ENCODE measurements around the gene PKD1L1.

Gene PKD1L1

DNA sequence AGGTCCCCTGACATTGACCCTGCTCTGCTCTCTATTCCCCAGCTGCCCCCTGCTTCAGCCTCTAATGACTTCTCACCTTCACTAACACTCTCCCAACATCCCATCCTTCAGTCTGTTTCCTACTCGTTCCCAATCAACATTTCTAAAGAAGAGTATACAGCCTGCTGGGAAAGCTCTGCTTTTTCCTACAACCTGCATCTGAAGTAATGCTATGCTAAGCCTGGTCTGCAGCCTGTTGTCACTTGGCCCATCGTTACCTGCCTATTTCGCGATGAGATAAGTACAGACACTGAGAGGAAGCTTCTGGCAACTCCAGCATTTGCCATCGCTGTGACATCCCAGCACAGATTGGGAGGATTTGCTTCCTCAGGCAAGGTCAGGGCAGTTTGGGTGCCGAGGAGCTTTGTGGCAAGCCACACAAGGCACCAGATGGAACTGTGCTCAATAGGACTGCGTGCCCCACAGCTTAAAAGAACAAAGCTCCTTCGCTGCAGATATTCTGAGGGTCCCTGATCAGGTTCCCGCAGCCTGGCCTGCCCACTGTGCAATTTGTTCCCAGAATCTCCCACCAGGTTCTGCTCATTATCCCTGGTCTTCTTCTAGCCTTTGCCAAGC, 51.4 kb downstream of the PKD1L1 start:
- TF ChIP-seq TCF4 (CRISPR knock-in tag; IDR thresholded peaks at IDR 0.05; ENCODE audit: borderline replicate concordance): no peak
- TF ChIP-seq BACH2 (CRISPR knock-in tag; IDR thresholded peaks at IDR 0.05; ENCODE audit: borderline replicate concordance): no peak
- no peak for TF ChIP-seq CSDC2 (CRISPR knock-in tag; IDR thresholded peaks at IDR 0.05)
- TF ChIP-seq SNAI2 (CRISPR knock-in tag; IDR thresholded peaks at IDR 0.05): no peak
- TF ChIP-seq ZFP30 (CRISPR knock-in tag; IDR thresholded peaks at IDR 0.05): no peak
- TF ChIP-seq GLIS3 (CRISPR knock-in tag; IDR thresholded peaks at IDR 0.05): no peak
- no peak for TF ChIP-seq ZC3H10 (CRISPR knock-in tag; IDR thresholded peaks at IDR 0.05)
- TF ChIP-seq, protein P1, sequence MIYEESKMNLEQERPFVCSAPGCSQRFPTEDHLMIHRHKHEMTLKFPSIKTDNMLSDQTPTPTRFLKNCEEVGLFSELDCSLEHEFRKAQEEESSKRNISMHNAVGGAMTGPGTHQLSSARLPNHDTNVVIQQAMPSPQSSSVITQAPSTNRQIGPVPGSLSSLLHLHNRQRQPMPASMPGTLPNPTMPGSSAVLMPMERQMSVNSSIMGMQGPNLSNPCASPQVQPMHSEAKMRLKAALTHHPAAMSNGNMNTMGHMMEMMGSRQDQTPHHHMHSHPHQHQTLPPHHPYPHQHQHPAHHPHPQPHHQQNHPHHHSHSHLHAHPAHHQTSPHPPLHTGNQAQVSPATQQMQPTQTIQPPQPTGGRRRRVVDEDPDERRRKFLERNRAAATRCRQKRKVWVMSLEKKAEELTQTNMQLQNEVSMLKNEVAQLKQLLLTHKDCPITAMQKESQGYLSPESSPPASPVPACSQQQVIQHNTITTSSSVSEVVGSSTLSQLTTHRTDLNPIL (CRISPR knock-in tag; IDR thresholded peaks at IDR 0.05; ENCODE audit: low read depth): no peak

DNA sequence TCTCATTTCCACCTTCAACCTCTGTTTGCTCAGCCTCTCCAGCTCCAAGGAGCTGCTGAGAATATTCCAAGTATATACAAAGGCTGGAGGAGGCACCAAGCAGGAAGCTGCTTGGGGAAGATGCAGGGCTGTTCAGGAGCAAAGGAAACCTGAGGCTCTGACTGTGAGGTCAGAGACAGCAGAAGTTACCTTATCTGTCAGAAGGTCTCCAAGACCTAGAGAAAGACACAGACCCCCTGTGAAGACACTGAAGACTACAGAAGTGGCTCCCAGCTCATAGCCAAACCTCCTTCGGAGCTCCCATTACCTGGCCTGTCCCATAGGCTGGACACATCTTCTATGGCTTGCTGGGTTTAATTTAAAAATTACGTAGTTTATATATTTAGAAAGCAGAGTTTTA, 53.2 kb downstream of the PKD1L1 start:
- TF ChIP-seq OSR1 (CRISPR knock-in tag; IDR thresholded peaks at IDR 0.05): no peak
- TF ChIP-seq, protein P1 (CRISPR knock-in tag; IDR thresholded peaks at IDR 0.05; ENCODE audit: low read depth): no peak
- peak; percentile 33; the same call in 2 of the 3 replicates for ATAC-seq

More for the DNA sequence above, 51.4 kb downstream of the PKD1L1 start:
- ATAC-seq: no peak

DNA sequence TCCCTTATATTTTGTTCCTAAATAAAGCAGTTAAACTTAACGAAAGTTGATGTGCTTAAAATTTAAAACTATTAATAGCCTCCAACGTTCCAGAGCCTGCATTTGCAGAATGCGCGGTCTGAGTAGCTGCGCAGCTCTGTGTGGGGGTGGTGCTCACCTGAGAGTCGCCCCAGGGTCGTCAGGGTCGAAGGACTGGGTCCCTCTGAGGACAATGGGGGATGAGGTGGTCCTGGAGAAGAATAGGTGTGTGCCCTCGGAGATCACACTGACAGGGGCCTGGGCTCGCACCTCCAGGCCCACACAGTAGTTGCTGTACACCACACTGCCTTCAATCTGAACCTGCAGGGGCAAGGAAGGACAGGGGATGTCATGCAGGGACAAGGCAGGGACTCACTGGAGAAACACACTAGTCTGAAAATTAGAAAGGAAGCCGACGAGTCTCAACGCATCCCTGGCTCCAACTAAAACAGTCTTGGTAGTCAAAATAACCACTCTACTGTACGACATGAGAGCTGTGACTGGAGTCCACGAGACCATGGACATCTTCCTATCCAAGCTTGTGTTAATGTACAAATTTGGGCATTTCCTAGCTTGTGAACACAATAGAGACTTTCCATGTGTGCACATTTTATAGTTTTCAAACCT, 54.4 kb downstream of the PKD1L1 start:
- TF ChIP-seq ZC3H10 (CRISPR knock-in tag; IDR thresholded peaks at IDR 0.05) (no peak), ZFP30 (CRISPR knock-in tag; IDR thresholded peaks at IDR 0.05) (no peak), ESRRG (CRISPR knock-in tag; IDR thresholded peaks at IDR 0.05) (no peak), ZNF70 (CRISPR knock-in tag; IDR thresholded peaks at IDR 0.05) (no peak)
- TF ChIP-seq, protein P2, sequence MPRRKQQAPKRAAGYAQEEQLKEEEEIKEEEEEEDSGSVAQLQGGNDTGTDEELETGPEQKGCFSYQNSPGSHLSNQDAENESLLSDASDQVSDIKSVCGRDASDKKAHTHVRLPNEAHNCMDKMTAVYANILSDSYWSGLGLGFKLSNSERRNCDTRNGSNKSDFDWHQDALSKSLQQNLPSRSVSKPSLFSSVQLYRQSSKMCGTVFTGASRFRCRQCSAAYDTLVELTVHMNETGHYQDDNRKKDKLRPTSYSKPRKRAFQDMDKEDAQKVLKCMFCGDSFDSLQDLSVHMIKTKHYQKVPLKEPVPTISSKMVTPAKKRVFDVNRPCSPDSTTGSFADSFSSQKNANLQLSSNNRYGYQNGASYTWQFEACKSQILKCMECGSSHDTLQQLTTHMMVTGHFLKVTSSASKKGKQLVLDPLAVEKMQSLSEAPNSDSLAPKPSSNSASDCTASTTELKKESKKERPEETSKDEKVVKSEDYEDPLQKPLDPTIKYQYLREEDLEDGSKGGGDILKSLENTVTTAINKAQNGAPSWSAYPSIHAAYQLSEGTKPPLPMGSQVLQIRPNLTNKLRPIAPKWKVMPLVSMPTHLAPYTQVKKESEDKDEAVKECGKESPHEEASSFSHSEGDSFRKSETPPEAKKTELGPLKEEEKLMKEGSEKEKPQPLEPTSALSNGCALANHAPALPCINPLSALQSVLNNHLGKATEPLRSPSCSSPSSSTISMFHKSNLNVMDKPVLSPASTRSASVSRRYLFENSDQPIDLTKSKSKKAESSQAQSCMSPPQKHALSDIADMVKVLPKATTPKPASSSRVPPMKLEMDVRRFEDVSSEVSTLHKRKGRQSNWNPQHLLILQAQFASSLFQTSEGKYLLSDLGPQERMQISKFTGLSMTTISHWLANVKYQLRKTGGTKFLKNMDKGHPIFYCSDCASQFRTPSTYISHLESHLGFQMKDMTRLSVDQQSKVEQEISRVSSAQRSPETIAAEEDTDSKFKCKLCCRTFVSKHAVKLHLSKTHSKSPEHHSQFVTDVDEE (CRISPR knock-in tag; IDR thresholded peaks at IDR 0.05): no peak
- no peak for ATAC-seq

DNA sequence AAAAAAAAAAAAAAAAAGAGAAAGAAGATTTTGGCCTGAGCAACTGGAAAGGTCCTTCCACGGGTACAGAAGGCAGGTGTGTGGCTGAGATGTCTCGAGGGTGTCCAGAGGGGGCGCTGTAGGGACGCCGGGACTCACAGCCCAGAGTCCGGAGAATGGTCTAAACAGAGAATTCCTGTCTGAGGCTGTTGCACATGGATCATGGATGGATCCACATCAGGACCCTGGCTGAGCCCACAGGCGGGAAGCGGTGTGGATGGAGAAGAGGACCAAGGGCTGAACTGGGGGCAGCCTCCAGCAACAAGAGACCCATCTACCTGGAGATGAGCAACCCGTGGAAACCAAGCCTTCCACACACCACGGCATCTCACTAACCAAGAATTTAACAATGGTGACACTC, 55.0 kb downstream of the PKD1L1 start:
- ATAC-seq: peak; percentile 45; the same call in 2 of the 3 replicates
- TF ChIP-seq ZNF565 (CRISPR knock-in tag; conservative IDR thresholded peaks at IDR 0.05; ENCODE audit: low read depth) (no peak), SNAI2 (CRISPR knock-in tag; IDR thresholded peaks at IDR 0.05) (no peak), ZNF70 (CRISPR knock-in tag; IDR thresholded peaks at IDR 0.05) (no peak)

DNA sequence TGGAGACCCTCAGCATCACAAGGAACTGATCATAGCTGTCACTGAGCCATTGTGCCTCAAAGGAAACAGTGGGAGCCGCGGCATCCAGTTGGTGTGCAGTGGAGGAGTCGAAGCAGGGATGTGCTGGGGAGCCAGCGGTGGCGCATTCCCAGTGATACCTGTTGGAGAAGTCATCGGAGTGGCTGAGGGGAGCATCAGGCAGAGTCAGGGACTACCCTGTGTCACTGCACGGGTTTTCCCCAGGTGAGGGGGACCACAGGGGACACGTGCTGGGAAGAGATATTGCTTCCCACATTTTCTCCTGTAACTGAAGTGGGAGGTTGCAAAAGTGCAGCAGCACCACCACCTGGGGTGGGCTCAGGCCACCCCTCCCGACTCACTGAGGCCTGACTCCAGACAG, 57.7 kb downstream of the PKD1L1 start:
- no peak for ATAC-seq
- TF ChIP-seq ZNF565 (CRISPR knock-in tag; conservative IDR thresholded peaks at IDR 0.05; ENCODE audit: low read depth) (no peak), ZNF70 (CRISPR knock-in tag; IDR thresholded peaks at IDR 0.05) (no peak), PPARA (CRISPR knock-in tag; IDR thresholded peaks at IDR 0.05; ENCODE audit: borderline replicate concordance) (no peak), ZFP30 (CRISPR knock-in tag; IDR thresholded peaks at IDR 0.05) (no peak), OSR1 (CRISPR knock-in tag; IDR thresholded peaks at IDR 0.05) (no peak)
- TF ChIP-seq, protein P3, sequence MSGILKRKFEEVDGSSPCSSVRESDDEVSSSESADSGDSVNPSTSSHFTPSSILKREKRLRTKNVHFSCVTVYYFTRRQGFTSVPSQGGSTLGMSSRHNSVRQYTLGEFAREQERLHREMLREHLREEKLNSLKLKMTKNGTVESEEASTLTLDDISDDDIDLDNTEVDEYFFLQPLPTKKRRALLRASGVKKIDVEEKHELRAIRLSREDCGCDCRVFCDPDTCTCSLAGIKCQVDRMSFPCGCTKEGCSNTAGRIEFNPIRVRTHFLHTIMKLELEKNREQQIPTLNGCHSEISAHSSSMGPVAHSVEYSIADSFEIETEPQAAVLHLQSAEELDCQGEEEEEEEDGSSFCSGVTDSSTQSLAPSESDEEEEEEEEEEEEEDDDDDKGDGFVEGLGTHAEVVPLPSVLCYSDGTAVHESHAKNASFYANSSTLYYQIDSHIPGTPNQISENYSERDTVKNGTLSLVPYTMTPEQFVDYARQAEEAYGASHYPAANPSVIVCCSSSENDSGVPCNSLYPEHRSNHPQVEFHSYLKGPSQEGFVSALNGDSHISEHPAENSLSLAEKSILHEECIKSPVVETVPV (CRISPR knock-in tag; IDR thresholded peaks at IDR 0.05): no peak

DNA sequence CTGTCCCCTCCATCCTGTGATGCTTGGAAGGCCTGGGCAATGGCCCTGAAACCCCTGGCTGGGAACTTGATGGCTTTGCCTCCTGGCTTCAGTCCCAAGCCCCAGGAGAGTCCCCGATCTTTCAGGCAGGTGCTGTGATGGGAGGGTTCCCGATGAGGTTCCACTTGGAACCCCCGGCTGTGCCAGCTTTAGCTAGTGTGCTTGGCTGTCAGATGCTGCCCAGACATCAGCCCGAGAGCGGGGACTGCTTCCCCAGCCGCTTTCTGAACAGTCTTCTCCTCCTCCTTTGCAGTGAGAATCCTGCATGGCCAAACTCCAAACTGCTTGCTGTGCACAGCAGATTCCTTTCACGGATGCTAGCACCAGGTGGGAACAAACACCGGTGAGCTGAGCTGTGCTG, 58.1 kb downstream of the PKD1L1 start:
- no peak for ATAC-seq
- TF ChIP-seq RARB (CRISPR knock-in tag; IDR thresholded peaks at IDR 0.05): no peak
- TF ChIP-seq ZFP3 (CRISPR knock-in tag; IDR thresholded peaks at IDR 0.05): no peak
- no peak for TF ChIP-seq ZC3H10 (CRISPR knock-in tag; IDR thresholded peaks at IDR 0.05)
- TF ChIP-seq, protein P3 (CRISPR knock-in tag; IDR thresholded peaks at IDR 0.05): no peak
- TF ChIP-seq ZNF70 (CRISPR knock-in tag; IDR thresholded peaks at IDR 0.05): no peak
- no peak for TF ChIP-seq TOX (CRISPR knock-in tag; IDR thresholded peaks at IDR 0.05; ENCODE audit: borderline replicate concordance)
- TF ChIP-seq ZFP30 (CRISPR knock-in tag; IDR thresholded peaks at IDR 0.05): no peak
- TF ChIP-seq, protein P1 (CRISPR knock-in tag; IDR thresholded peaks at IDR 0.05; ENCODE audit: low read depth): no peak
- no peak for TF ChIP-seq TCF4 (CRISPR knock-in tag; IDR thresholded peaks at IDR 0.05; ENCODE audit: borderline replicate concordance)
- no peak for TF ChIP-seq ESRRG (CRISPR knock-in tag; IDR thresholded peaks at IDR 0.05)
- no peak for TF ChIP-seq OSR1 (CRISPR knock-in tag; IDR thresholded peaks at IDR 0.05)
- TF ChIP-seq CSDC2 (CRISPR knock-in tag; IDR thresholded peaks at IDR 0.05): no peak
